ENCODE results near the gene NONO. TPM values are rescaled to one million over a fixed set of nuclear protein-coding genes. Genes with fewer than 3 reads are reported as not detected.

The NONO gene
- total RNA-seq, 2 donors from 2014 or later: 168 to 243 TPM

DNA sequence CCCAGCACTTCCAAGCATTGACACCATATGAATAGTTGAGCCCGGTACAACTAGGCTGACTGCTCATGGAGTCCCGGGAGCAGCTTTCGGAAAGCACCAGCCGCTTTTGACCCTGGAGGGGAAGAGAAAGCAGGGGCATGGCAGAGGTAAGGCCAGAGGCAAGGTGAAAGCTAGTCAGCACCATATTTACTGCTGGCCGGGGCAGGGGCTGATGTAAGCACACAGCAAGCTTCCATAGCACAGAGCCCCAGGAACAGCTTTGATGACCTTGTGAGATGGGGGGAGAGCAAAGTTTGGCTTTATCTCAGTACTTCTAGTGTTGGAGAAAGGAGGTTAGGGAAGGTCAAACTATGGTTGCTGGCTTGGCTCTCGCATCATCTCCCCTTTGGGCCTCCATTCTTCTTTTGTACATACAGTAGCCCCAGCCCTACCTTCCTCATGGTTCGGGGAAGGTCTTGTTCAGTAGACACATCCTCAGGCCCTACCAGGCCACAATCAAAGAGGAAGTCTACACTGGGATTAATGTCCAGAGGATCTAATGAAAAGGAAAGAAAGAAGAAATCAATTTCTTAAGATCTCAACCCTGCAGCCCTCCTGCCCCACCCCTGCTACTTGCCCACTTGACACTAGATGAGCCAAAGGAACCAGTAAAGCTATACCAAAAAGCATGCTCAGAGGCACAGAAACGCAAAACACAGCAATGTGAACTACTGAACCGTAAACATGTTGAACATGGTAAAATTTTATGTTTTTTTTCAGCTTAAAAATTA is 38.9 kb upstream of the NONO start:
- TF ChIP-seq, protein P1, sequence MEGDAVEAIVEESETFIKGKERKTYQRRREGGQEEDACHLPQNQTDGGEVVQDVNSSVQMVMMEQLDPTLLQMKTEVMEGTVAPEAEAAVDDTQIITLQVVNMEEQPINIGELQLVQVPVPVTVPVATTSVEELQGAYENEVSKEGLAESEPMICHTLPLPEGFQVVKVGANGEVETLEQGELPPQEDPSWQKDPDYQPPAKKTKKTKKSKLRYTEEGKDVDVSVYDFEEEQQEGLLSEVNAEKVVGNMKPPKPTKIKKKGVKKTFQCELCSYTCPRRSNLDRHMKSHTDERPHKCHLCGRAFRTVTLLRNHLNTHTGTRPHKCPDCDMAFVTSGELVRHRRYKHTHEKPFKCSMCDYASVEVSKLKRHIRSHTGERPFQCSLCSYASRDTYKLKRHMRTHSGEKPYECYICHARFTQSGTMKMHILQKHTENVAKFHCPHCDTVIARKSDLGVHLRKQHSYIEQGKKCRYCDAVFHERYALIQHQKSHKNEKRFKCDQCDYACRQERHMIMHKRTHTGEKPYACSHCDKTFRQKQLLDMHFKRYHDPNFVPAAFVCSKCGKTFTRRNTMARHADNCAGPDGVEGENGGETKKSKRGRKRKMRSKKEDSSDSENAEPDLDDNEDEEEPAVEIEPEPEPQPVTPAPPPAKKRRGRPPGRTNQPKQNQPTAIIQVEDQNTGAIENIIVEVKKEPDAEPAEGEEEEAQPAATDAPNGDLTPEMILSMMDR (IDR thresholded peaks at IDR 0.05): no peak
- H3K36me3 ChIP-seq: peaks cover 25% of the 10 kb centered on the region
- H3K4me3 ChIP-seq: no peak overlapping the region
- no peaks in the 10 kb centered on the region for H3K9me3 ChIP-seq
- no peaks in the 10 kb centered on the region for H3K27me3 ChIP-seq (replicated peaks; ENCODE audit: insufficient read depth)
- no peak for ATAC-seq (ENCODE audit: insufficient number of reproducible peaks, low FRiP score, low read depth)
- no peaks in the 10 kb centered on the region for H3K4me1 ChIP-seq (ENCODE audit: control insufficient read depth in 1 of 2, low read depth in 2 of 2)
- no peak overlapping the region for H3K27ac ChIP-seq
- DNase-seq (ENCODE audit: low spot score): no peak

DNA sequence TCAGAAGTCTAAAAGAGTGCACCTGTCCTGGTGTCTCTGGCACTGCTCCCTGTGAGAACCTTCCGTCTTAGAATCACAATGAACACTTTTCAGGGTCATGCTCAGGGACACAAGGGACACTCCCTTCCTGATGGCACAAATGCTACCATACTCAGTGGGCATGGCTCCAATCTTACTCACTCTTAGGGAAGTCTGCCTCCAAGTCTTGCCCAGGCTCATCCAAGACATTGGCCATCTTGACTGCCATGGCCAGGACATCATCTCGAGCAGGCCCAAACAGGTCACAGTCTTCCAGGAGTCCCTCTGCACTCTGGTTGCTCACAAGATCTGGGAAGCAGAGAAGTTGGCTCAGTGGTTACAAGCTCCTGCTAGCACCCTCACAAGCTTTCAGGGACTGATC is 38.3 kb upstream of the NONO start:
- DNase-seq (ENCODE audit: low spot score) (no peak), ATAC-seq (ENCODE audit: insufficient number of reproducible peaks, low FRiP score, low read depth) (no peak)
- Histone ChIP-seq H3K4me3 (no peak overlapping the region), H3K36me3 (peaks cover 29% of the 10 kb centered on the region), H3K9me3 (no peaks in the 10 kb centered on the region), H3K27me3 (replicated peaks; ENCODE audit: insufficient read depth) (no peaks in the 10 kb centered on the region), H3K27ac (no peak overlapping the region), H3K4me1 (ENCODE audit: control insufficient read depth in 1 of 2, low read depth in 2 of 2) (no peaks in the 10 kb centered on the region)
- TF ChIP-seq, protein P1 (IDR thresholded peaks at IDR 0.05): no peak

DNA sequence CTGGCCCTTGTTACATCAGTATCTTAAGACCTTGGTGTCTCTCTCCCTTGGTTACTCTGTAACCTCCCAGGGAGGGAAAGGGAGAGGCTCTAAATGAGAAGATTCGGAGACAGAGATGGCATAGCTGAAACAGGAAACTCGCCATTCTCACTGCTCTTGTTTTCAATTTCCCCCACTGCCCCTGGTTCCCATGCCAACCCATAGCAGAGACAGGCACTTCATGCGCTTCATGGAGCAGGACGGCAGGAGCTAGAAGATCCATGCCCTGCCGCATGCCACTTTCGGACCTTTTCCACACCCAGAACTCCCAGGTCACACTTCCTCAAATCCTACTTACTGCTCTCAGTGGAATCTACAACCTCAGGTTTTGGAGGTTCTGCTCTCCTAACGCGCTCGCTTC is 32.6 kb upstream of the NONO start:
- H3K4me3 ChIP-seq: no peak overlapping the region
- TF ChIP-seq, protein P1 (IDR thresholded peaks at IDR 0.05): no peak
- peaks cover 7 to 9% of the 10 kb centered on the region in 2 donors for H3K4me1 ChIP-seq (ENCODE audit: control insufficient read depth in 1 of 2, low read depth in 2 of 2)
- peaks cover 23% of the 10 kb centered on the region for H3K36me3 ChIP-seq
- DNase-seq (ENCODE audit: low spot score): no peak
- H3K27me3 ChIP-seq (replicated peaks; ENCODE audit: insufficient read depth): no peaks in the 10 kb centered on the region
- no peak overlapping the region for H3K27ac ChIP-seq
- no peak for ATAC-seq (ENCODE audit: insufficient number of reproducible peaks, low FRiP score, low read depth)
- no peaks in the 10 kb centered on the region for H3K9me3 ChIP-seq

DNA sequence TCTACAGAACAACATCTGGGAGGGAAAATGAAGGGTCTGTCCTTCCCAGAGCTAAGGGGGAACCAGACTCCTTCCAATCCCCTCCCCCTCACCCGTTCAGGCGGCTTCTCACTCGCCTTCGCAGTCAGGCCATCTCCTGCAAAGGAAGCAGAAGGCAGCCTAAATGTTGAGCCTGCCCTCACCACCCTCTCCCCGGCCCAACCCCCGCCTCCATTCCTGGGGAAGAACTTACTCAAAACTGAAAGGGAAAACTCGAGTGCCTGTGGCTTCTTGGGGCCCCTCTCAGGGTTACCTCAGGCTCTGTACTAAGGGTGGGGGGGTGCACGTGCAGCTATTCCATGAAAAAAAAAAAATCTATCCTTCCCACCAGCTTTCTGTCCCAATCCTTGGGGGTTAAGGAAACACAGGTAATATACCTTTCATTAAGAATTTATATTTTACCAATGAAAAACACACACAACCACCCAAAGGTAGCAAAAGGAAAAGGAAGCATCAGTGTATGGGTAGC is 31.9 kb upstream of the NONO start:
- peaks cover 7 to 9% of the 10 kb centered on the region in 2 donors for H3K4me1 ChIP-seq (ENCODE audit: control insufficient read depth in 1 of 2, low read depth in 2 of 2)
- no peak overlapping the region for H3K4me3 ChIP-seq
- no peaks in the 10 kb centered on the region for H3K27me3 ChIP-seq (replicated peaks; ENCODE audit: insufficient read depth)
- H3K27ac ChIP-seq: no peak overlapping the region
- H3K36me3 ChIP-seq: peaks cover 21% of the 10 kb centered on the region
- ATAC-seq (ENCODE audit: insufficient number of reproducible peaks, low FRiP score, low read depth): no peak
- no peak for DNase-seq (ENCODE audit: low spot score)
- TF ChIP-seq, protein P1 (IDR thresholded peaks at IDR 0.05): no peak
- no peaks in the 10 kb centered on the region for H3K9me3 ChIP-seq

DNA sequence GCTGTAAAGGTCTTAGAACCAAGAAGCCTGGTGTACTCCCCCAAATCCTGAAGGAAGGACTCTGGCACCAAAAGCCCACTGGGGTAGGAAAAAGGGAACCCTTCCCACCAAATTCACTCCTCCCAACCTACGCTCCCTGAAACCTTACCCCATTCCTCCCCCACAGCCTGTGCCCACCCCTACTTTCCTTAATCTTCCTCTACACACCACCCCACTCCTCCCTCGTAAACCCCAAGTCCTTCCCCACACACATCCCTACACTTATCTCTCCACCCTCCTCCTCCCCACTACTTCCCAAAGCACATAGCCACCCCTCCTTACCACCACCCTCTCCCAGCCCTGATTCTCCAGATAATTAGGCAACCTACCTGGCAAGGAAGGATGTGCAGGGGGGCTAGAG is 31.2 kb upstream of the NONO start:
- DNase-seq (ENCODE audit: low spot score) (no peak), ATAC-seq (ENCODE audit: insufficient number of reproducible peaks, low FRiP score, low read depth) (no peak)
- TF ChIP-seq, protein P1 (IDR thresholded peaks at IDR 0.05): no peak
- Histone ChIP-seq H3K27ac (no peak overlapping the region), H3K4me3 (no peak overlapping the region), H3K27me3 (replicated peaks; ENCODE audit: insufficient read depth) (no peaks in the 10 kb centered on the region), H3K36me3 (peaks cover 17% of the 10 kb centered on the region), H3K9me3 (no peaks in the 10 kb centered on the region), H3K4me1 (ENCODE audit: control insufficient read depth in 1 of 2, low read depth in 2 of 2) (peaks cover 7 to 9% of the 10 kb centered on the region in 2 donors)
